ENCODE results near the gene CPNE9. TPM values are rescaled to one million over a fixed set of nuclear protein-coding genes. Genes with fewer than 3 reads are reported as not detected.
A peak's percentile ranks its signal among the peaks of the same experiment; 100 is the strongest.

The CPNE9 gene
- total RNA-seq, 4 donors from 2014 or later, result not detected

- peak overlapping the region; percentile 10 to 47 (median 26) for H3K4me3 ChIP-seq
Observed at GRCh38 chr3:9704347-9705322, 1.0 kb downstream of the CPNE9 start.

DNA sequence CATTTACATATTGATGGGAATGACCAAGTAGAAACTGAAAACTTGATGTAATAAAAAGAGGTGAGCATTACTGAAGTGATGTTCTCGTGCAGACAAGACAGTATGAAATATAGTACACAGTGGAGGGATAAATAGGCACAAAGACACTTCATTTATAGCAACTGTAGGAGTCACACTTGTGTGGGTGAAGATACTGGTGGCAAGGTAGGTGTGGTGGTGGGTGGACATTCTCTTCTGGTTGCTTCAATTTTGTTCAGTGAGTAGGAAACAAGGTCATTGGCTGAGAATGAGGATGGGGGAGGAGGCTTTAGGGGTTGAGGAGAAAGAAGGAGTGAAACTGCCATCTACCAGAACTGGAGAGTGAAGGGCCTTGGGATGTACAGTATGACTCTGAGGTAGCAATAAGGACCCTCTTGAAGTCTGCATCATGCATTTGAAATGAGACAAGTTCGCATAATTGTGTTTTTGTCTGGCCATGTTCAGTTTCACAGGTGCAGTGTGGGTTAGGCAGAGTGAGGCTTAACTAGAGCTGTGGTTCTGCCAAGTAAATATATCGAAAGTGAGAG, 6.6 kb downstream of the CPNE9 start:
- no peaks in the 10 kb centered on the region for H3K9me3 ChIP-seq
- in situ Hi-C loops (cut with MboI; ENCODE audit: low sequenced_read_pairs in 4 of 4) (no loop called here), intact Hi-C loops (cut with DNase I; ENCODE audit: low total_unique reads) (no loop called here)
- no peak overlapping the region for H3K27ac ChIP-seq
- DNase-seq, result no peak
- ATAC-seq, result no peak
- TF ChIP-seq POLR2A (IDR thresholded peaks at IDR 0.05), result no peak
- TF ChIP-seq CTCF (IDR thresholded peaks at IDR 0.05 in 4 of 5, conservative IDR thresholded peaks at IDR 0.05 in 1 of 5), result no peak
- no peak overlapping the region for H3K4me3 ChIP-seq
- H3K4me1 ChIP-seq, result no peaks in the 10 kb centered on the region
- H3K36me3 ChIP-seq, result no peaks in the 10 kb centered on the region
- peaks cover 0 to 4% (median 0%) of the 10 kb centered on the region in 3 donors for H3K27me3 ChIP-seq

More at GRCh38 chr3:9704347-9705322, 1.0 kb downstream of the CPNE9 start:
- Histone ChIP-seq H3K36me3 (peaks cover 0 to 20% of the 10 kb centered on the region in 2 donors), H3K27ac (no peak overlapping the region), H3K4me1 (peaks cover 8 to 11% of the 10 kb centered on the region in 2 donors), H3K27me3 (peaks cover 8 to 15% (median 14%) of the 10 kb centered on the region in 3 donors), H3K9me3 (no peaks in the 10 kb centered on the region)
- intact Hi-C loops (cut with DNase I; ENCODE audit: low total_unique reads) (no loop called here), in situ Hi-C loops (cut with MboI; ENCODE audit: low sequenced_read_pairs in 4 of 4) (no loop called here)
- no peak for DNase-seq
- peak in 1 of 2 donors; percentile 22 for ATAC-seq
- TF ChIP-seq CTCF (IDR thresholded peaks at IDR 0.05 in 4 of 5, conservative IDR thresholded peaks at IDR 0.05 in 1 of 5) (no peak), POLR2A (IDR thresholded peaks at IDR 0.05) (no peak)

- ATAC-seq (no peak), DNase-seq (no peak)
- Histone ChIP-seq H3K9me3 (no peaks in the 10 kb centered on the region), H3K4me1 (no peaks in the 10 kb centered on the region), H3K27ac (no peak overlapping the region), H3K27me3 (no peaks in the 10 kb centered on the region), H3K4me3 (no peak overlapping the region), H3K36me3 (no peaks in the 10 kb centered on the region)
- in situ Hi-C loops (cut with MboI; ENCODE audit: low sequenced_read_pairs in 4 of 4), result no loop called here
- intact Hi-C loops (cut with DNase I; ENCODE audit: low total_unique reads), result no loop called here
- no peak for TF ChIP-seq POLR2A (IDR thresholded peaks at IDR 0.05)
- no peak for TF ChIP-seq CTCF (IDR thresholded peaks at IDR 0.05 in 4 of 5, conservative IDR thresholded peaks at IDR 0.05 in 1 of 5)
Observed at GRCh38 chr3:9712415-9712814, 8.8 kb downstream of the CPNE9 start.

DNA sequence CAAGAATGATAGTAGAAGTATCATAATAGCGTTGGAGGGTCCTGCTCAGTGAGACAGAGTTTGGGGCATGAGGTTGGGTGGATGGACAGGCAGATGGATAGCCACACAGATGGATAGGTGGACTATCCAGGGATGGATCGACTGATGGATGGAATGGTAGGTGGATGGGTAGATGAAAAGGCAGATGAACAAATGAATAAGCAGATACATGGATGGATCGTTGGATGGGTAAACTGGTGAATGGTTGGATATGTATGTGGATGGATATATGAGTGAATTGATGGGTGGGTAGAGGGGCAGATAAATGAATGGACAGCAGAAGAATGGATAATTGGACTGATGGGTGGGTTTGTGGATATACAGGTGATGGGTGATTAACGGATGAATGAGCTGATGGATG, 9.5 kb downstream of the CPNE9 start:
- ATAC-seq (no peak), DNase-seq (no peak)
- Histone ChIP-seq H3K9me3 (no peaks in the 10 kb centered on the region), H3K27ac (no peak overlapping the region), H3K36me3 (no peaks in the 10 kb centered on the region), H3K4me3 (no peak overlapping the region), H3K27me3 (no peaks in the 10 kb centered on the region), H3K4me1 (no peaks in the 10 kb centered on the region)
- intact Hi-C loops (cut with DNase I; ENCODE audit: low total_unique reads), result no loop called here
- TF ChIP-seq POLR2A (IDR thresholded peaks at IDR 0.05) (no peak), CTCF (IDR thresholded peaks at IDR 0.05 in 4 of 5, conservative IDR thresholded peaks at IDR 0.05 in 1 of 5) (no peak)
- in situ Hi-C loops (cut with MboI; ENCODE audit: low sequenced_read_pairs in 4 of 4), result no loop called here
